ENCODE results near the gene QSOX2.

QSOX2 gene

GRCh38 chr9:136178773-136179075, 66.9 kb downstream of the QSOX2 start:
- no peak for DNase-seq (ENCODE audit: extremely low read depth, low read depth)

GRCh38 chr9:136178061-136178772, 67.4 kb downstream of the QSOX2 start:
- no peak for DNase-seq (ENCODE audit: extremely low read depth, low read depth)
- no peak for TF ChIP-seq CTCF (IDR thresholded peaks at IDR 0.05; ENCODE audit: low read depth, low read length)

More at GRCh38 chr9:136178773-136179075, 66.9 kb downstream of the QSOX2 start:
- TF ChIP-seq CTCF (IDR thresholded peaks at IDR 0.05; ENCODE audit: low read depth, low read length): no peak

GRCh38 chr9:136177224-136177623, 68.4 kb downstream of the QSOX2 start:
- no peak for TF ChIP-seq CTCF (IDR thresholded peaks at IDR 0.05; ENCODE audit: low read depth, low read length)
- DNase-seq (ENCODE audit: extremely low read depth, low read depth): no peak

GRCh38 chr9:136175616-136176197, 69.9 kb downstream of the QSOX2 start:
- no peak for TF ChIP-seq CTCF (IDR thresholded peaks at IDR 0.05; ENCODE audit: low read depth, low read length)

GRCh38 chr9:136174779-136175615, 70.6 kb downstream of the QSOX2 start:
- no peak for TF ChIP-seq CTCF (IDR thresholded peaks at IDR 0.05; ENCODE audit: low read depth, low read length)
- no peak for DNase-seq (ENCODE audit: extremely low read depth, low read depth)

More at GRCh38 chr9:136175616-136176197, 69.9 kb downstream of the QSOX2 start:
- no peak for DNase-seq (ENCODE audit: extremely low read depth, low read depth)

GRCh38 chr9:136173648-136174290, 71.8 kb downstream of the QSOX2 start:
- DNase-seq (ENCODE audit: extremely low read depth, low read depth): no peak
- TF ChIP-seq CTCF (IDR thresholded peaks at IDR 0.05; ENCODE audit: low read depth, low read length): no peak

Measured in AG09319 (cell line).